Measurements from ENCODE around the gene SAMD4A.
"Not testable (repeated sequence)": the region's sequence is repeated elsewhere in the genome, so short reads cannot be mapped to it uniquely, and the experiment has no call there.

Gene SAMD4A

DNA sequence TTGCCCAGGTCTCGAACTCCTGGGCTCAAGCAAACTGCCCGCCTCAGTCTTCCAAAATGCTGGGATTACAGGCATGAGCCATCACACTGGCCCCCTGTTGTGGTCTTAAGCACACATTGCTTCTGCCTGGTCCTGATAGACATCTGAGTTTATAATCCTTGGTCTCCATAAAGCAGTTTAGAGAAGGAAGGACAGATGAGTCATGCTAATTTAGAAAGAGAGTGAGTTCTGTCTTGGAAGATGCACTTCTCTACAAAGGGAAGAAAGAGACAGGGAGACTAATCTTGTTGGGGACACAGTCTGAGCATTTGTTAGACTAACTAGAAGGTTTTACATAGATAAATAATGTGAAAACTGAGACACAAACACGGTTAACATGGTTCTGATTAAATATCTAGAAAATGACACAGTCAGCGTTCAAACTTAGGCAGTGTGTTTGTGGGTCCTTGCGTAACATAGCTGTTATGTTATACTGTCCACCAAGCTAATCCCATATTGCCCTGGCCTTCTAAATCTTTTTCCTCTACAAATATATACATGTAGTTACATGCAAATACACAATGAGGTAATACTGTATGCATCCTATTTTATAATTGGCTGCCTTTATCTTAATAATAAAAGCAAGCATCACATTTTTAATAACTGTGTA lies 31.0 kb downstream of the SAMD4A start:
- no peak for DNase-seq (ENCODE audit: low spot score)

DNA sequence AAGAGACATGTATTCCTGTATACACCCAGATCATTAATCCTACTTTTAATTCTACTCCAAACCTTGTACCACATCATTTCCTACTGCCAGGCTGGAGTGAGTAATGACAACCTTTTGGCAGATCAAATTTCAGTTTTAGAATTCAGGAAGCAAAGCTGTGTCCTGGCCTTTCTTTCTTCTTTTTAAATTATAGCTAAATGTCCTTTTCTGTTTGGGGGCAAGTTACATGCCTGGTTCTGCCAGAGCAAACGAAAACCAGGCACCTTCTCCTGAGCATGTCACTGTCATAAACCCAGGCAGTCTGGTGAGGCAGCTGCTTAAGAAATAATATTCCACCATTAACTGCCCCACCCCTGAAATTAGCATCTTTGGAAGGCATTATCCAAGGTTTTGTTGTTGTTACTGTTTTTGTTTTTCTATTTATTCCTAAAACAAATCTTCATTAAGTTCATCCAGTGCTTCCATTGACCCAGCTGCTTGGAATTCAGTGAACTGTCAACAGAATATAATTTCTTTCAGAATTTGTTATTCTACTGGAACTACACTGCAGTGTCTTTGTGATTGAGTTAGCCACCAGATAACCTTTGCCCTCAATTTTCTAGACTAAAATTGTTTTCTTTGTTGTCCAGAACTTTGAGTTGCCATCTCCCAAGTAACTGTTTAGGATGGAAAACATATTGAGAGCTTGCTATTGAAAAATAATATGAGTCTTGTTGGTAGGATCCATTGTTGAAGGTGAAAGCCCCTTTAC lies 33.2 kb downstream of the SAMD4A start:
- DNase-seq (ENCODE audit: low spot score): no peak

DNA sequence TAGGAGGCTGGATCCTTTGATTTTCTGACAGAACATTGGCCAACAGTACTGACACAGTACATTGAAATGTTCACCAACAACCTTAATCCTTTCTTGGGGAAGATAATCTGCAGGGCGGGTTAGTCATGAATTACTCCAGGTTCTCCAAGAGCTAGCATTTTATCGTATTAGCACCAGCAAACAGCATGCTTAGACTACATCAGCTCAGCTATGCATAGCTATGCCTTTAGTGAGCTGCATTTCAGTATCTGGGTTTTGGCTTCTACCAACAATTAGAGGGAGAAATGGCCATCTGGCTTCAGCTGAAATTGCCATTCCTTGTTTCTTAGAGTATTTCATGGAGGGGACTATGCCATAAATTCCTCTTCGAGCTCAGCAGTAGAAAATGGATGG lies 33.8 kb downstream of the SAMD4A start:
- DNase-seq (ENCODE audit: low spot score): no peak

DNA sequence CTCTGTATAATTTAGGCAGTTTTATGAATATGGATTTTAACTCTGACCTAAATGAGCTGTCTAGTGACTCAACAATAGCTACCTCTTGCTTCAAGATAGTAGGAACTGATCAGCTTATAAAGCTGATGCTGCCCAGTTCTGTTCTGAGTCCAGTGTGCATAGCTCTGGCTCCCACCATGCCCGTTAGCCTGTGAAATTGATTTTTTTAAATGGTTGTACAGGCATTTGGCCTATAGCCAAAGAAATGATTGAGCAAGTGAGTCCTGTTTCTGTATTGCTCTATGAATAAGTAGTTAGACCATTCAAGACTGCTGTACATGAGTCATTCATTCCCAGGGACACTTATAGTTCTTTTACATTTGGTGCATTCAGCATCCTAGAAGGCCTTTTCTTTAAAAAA lies 36.4 kb downstream of the SAMD4A start:
- DNase-seq (ENCODE audit: low spot score): no peak

DNA sequence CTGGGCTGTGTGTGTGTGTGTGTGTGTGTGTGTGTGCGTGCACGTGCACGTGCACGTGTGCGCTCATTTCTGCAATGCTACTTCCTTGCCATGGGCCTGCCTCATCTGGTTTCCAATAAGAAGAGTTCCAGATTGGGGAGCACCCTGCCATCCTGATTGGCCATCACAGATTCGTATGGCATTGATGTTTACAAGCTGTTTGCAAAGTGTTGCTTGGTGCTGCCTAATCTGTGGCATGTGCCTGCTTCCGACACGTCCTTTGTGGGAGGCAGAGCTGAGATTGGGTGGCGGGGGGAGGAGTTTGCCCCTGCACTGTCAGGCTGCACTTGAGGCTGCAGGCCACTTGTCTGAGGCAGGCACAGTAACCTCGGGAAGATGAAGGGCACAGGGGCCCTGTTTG lies 39.2 kb downstream of the SAMD4A start:
- no peak for DNase-seq (ENCODE audit: low spot score)

DNA sequence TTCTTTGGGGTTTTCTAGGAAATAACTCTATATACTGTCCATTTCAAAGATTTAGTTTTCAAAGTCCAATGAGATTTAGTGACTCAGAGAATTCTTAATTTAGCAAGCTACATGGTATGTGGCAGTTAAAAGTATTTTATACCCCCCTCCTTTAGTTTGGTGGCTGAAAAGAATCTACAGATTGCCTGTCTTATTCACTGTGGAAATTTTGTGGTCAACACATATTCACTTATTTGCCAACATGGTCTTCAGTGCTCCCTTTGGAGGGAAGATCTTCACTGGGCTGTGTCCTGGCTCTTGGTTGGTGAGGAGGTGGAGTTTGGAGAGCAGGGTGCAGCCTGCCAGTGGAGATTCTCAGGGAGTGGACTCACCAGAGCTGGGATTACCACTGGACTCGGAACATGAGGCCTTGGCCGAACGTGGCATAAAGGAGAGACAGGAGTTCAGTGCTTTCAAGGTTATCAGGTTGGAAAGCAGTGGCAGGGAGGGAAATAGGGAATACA lies 39.8 kb downstream of the SAMD4A start:
- DNase-seq (ENCODE audit: low spot score): no peak

DNA sequence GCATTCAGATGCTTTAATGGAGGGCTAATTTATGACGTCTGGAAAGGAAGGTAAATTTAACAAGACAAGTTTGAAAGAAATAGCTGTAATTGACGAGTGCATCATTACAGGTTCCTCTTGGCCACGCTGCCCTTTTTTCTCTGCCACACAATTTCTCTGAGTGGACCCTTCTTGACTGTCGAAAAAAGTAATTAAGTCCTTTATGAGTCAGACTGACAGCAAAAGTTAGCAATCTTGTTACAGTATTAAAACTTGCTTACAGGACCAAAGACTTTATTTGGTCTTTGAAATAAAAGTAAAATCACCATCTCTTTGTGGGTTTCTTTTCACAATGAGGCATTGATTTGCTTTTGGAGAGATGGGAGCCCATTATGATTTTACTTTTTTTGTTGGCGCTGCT lies 42.6 kb downstream of the SAMD4A start:
- no peak for DNase-seq (ENCODE audit: low spot score)

DNA sequence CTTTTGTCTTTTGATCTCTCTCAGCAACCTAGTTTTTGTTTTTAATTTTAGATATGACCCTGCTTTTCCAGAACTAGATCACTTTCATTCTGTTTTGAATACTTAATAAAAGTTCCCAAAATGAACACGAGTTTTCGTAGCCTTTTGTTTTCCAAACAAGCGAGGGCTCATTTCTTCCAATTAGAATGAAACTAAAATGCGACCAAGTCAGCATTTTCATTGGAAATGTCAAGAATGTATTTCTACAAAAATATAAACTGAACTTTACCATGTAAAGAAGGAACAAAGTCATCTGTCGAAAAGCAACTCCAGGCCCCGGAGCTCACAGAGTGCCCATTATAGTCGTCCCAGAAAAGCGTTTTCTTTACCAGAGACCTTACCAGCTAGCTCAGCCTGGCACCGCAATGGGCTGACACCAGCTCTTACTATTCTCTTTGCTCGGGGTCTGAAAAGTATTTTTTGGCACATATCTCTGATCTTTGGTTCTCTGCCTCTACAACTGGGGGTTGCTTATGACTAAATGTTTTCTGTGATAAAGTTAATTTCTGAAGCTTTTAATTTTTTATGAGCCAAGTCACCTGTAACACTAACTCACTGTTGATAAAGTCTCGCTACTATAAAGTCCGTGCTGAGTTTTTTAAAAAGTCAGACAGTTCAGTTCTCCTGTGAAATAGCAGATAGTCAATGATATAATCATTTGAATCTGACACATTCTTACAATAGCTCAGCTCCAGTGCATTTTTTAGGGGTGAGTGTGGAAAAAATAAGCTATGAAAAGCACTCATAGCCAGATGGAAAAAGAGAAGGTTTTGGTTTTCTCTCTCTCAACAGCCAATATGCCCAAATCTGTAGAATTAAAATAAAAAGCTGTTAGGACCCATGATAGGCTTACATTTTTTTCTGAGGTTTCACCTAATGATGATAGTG lies 43.4 kb downstream of the SAMD4A start:
- no peak for DNase-seq (ENCODE audit: low spot score)

DNA sequence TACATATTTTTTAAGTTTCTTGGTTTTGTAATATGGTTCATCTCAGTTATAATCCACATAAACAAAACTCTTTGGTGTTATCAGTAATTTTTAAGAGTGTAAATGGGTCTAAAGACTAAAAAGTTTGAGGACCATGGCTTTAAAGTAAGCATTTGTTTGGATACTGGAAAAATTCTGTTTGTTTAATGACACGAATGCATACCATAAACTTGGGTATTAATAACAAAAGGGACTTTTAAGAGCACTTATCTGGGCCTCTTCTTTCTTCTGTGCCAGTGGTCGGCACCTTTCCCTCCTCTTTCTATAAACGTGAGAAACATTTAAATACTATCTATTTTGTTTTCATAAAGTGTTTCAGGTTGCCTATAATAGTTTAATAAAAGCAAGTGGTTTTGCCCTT lies 47.4 kb downstream of the SAMD4A start:
- DNase-seq (ENCODE audit: low spot score): no peak

DNA sequence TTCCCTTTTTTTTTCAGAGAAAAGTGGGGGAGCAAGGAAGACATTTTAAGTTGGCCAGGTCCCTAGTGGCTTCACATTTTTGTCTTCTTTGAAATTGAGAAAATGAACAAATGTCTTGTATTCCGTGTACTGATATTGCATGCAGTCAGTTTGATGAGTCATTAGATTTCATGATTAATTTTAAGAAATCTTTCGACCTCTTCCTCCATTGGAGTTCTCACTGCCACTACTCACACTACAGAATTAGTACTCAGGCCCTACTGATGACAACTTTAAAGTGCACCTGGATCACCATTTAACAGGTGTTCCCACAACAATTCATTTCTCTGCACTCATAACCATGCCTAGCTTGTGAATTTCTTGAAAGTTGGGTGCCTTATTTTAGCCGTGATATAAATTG lies 50.5 kb downstream of the SAMD4A start:
- DNase-seq (ENCODE audit: low spot score): no peak

DNA sequence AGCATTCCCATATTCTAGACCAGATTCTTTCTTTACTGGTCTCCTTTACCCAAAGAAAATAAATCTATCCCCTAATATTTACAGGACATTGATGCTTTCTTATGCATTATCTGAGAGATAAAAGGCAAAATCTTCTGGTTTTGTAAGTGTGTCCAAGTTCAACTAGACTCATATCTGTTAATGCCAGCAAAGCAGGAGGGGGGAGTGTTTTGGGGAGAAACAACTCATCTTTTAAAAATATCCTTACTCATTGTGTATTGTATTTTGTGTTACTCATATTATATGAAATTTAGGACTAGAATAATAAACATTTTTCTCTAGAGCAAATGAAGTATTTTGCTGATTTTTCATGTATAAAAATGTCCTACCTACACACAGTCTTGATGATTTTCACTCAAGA lies 54.8 kb downstream of the SAMD4A start:
- DNase-seq (ENCODE audit: low spot score): no peak

DNA sequence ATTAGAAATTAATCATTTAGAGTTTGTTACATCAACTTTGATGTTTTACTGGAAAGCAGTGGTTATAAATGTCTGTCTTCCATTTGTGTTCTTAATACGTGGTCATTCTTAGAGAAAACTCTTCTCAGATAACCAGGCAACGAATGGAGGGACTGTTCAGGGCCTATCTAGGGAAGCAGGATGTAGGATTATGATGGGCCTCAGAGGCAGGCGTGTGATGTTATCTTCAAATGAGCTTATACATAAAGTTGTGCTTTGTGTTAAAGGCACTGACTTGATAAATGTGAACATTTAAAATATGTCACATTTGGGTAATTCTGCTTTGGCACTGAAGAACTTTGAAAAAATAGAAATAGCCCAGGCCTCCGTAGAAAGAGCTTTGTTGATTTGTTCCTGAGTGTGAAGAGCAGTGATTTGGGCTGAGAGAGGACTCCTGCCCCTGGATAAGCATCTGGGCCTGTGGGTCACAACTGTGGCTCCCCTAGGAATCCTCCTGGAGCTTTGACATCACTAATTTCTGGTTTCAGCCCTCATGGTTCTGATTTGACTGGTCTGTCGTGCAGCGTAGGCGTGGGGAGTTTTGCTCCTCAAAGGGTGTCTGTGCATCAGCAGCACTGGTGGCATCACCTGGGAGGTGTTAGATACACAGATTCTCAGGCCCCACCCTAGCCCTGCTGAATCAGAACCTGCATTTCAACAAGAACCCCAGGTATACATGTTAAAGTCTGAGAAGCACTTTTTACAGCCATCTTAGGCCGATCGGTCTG lies 55.4 kb downstream of the SAMD4A start:
- no peak for DNase-seq (ENCODE audit: low spot score)

DNA sequence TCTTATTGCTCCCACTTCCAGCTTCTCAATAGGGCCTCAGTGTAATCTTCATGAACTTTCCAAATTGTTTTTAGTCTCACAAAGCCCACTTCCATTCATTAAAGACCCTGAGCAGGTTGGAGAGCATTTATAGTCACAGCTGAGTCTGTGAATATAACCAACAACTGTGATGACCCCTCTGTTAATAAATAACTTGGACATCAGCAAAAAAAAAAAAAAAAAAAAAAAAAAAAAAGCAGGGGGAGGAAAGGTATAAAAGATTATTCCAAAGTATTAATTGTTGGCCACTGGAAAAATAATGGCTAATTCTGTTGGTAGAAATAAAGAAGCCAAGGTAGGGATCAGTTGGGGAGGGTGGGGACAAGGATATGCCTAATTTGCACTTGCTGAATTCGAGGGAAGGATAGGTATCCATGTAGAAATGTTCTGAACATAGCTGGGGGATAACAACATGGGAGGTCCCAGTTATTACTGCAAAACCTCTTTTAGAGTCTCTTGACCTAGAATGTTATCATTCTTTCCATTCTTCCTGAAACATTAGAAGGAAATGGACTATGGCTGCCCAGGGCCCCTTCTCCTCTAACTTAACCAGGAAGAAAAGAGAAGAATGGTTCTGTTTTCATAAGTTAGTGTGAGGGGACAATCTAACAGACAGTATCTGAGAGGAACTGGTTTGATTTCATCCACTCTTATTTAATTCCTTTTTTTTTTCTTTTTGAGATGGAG lies 56.5 kb downstream of the SAMD4A start:
- no peak for DNase-seq (ENCODE audit: low spot score)

DNA sequence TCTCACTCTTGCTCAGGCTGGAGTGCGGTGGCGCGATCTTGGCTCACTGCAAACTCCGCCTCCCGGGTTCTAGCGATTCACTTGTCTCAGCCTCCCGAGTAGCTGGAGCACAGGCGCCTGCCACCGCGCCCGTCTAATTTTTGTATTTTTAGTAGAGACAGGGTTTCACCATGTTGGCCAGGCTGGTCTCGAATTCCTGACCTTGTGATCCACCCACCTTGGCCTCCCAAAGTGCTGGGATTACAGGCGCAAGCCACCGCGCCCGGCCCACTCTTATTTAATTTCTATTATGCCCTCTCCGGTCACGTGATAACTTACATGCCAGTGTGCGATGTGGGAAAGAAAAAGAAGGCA lies 57.1 kb downstream of the SAMD4A start:
- not testable (repeated sequence) for DNase-seq (ENCODE audit: low spot score)

DNA sequence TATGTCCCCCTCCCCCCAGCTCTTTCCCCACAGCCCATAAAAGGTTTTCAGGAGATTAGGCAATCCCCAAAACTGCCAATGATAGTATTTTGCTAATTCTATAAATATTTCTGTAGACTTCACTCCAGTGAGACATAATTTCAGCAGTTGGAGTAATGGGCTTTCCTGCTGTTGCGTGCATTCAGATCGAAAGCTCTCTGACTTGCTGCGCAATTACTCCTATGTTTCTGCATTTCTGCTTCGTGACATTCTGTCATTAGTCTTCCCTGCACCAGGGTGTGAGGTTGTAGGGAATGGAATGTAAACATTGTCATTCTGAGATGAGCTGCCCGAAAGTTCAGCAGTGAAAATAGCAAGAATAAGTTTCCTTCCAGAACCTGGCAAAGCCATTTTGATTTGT lies 58.2 kb downstream of the SAMD4A start:
- DNase-seq (ENCODE audit: low spot score): no peak

DNA sequence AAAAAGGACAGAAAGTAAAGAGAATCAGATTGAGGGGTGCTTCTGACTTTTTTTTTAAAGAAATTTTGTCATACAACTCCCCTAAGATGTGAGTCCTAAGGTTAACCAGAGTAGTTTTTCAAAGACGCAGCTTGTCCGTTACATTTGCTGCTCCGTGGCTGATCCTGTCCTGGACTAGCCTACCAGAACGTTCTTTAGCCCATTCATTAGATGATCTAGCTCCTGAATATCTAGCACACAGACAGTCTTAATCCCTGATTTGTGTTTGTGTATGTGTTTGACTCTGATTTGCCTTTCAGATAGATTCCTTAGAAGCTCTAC lies 60.3 kb downstream of the SAMD4A start:
- DNase-seq (ENCODE audit: low spot score): no peak

DNA sequence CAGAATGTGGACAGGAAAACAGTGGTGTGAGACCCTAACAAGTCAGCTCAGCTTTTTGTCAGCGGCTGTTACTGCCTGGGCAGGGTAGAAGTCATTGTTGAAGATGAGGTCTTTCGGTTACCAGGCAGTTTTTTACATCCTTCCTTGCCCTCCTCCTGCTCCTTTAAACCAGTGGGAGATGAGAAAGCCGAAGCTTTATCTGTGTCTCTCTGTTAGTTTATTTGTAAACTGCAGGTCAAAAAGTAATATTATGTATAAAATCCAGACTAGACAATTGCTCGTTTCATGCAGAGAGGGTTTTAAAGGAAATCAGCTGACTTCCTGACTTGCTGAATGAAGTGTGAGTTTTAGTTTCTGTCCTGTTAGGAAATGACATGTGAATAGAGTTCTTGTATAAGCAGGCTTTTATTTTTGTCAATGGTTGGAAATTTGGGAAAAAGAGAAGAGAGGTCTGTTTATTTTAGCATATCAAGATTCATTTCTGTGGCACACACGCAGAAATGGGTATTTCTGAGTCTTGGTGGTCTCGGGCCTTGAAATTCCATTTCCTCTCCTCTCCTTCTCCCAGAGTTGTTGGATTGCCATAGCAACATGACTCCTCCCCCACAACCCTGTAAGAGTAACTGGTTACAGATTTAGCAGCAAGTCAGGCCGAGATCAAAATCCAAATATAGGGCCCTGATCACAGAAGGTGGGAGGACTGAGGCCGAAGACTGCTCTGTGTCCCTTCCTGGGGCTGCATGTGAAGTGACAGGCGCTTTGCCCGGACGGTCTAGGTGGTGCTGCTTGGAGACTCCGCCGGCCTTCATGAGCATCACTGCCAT lies 60.8 kb downstream of the SAMD4A start:
- no peak for DNase-seq (ENCODE audit: low spot score)

DNA sequence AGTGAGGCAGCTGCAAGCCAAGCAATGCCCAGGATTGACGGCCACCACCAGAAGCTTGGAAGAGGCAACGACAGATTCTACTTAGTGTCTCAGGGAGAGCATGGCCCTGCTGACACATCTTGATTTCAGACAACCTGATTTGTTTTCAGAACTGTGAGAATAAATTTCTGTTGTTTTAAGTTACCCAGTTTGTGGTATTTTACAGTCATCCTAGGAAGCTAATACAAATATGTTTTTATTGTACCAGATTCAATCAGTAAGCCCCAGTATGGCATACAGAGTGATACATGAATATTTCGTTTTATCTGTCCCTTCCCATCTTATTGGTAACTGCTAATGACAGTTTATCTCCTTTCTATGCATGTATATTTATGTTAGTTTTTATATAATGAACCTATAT lies 62.3 kb downstream of the SAMD4A start:
- no peak for DNase-seq (ENCODE audit: low spot score)

DNA sequence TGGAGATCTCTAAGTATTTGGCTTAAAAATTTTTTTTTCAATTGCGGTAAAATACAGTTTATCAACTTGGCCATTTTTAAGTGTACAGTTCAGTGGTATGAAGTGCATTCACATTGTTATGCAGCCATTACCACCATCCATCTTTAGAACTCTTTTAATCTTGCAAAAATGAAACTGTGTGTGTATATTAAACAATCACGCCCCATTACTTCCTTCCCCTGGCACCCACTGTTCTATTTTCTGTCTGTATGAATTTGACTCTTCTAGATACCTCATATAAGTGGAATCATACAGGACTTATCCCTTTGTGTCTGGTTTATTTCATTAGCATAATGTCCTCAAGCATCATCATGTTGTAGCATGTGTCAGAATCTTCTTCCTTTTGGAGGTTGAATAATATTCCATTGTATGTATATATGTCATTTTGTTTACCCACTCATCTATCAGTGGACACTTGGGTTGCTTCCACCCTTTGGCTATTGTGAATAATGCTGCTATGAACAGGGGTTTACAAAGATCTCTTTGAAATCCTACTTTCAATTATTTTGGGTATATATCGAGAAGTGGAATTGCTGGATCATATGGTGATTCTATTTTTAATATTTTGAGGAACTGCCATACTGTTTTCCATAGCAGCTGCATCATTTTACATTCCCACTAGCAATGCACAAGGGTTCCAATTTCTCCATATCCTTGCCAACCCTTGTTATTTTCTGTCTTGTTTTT lies 62.9 kb downstream of the SAMD4A start:
- no peak for DNase-seq (ENCODE audit: low spot score)

DNA sequence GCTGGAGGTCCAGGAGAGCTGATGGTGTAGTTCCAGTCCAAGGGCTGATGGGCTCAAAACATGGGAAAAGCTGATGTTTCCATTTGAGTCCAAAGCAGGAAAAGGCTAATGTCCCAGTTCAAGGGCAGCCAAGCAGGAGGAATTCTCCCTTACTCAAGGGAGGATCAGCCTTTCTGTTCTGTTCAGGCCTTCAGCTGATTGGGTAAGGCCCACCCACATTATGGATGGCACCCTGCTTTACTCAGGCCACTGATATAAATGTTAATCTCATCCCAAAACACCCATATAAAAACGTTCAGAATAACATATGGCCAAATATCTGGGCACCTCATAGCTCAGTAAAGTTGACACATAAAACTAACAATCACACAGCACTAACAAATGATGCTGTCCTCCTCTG lies 64.1 kb downstream of the SAMD4A start:
- no peak for DNase-seq (ENCODE audit: low spot score)

Measured in D341Med (cell line).